Activated T-helper 1 cell treated with anti-CD3 and anti-CD28 coated beads, Interleukin-2, amount 50 U/mL, for 16 hours (primary cell): ENCODE measurements around the gene GRM4.

Experiments used
- DNase-seq, 2 donors: peaks; one replicate each; pipeline ENCODE4 v3.0.0-alpha.2; 2020; ENCODE audit warnings: low read depth in 1 of 2, low spot score in 1 of 2

GRM4 gene

GRCh38 chr6:34086558-34086957, 59.3 kb downstream of the GRM4 start:
- DNase-seq: no peak

- DNase-seq: no peak
These were observed 60.3 kb downstream of the GRM4 start for GRCh38 chr6:34085453-34086170.

- DNase-seq: no peak
These were observed 61.1 kb downstream of the GRM4 start for GRCh38 chr6:34084591-34085290.

- no peak for DNase-seq
These were observed 62.8 kb downstream of the GRM4 start for GRCh38 chr6:34082864-34083626.

GRCh38 chr6:34082348-34082747, 63.5 kb downstream of the GRM4 start:
- DNase-seq: no peak

GRCh38 chr6:34080357-34080756, 65.5 kb downstream of the GRM4 start:
- no peak for DNase-seq

GRCh38 chr6:34079899-34080298, 66.0 kb downstream of the GRM4 start:
- DNase-seq: no peak

GRCh38 chr6:34075906-34076305, 70.0 kb downstream of the GRM4 start:
- DNase-seq: no peak

DNA sequence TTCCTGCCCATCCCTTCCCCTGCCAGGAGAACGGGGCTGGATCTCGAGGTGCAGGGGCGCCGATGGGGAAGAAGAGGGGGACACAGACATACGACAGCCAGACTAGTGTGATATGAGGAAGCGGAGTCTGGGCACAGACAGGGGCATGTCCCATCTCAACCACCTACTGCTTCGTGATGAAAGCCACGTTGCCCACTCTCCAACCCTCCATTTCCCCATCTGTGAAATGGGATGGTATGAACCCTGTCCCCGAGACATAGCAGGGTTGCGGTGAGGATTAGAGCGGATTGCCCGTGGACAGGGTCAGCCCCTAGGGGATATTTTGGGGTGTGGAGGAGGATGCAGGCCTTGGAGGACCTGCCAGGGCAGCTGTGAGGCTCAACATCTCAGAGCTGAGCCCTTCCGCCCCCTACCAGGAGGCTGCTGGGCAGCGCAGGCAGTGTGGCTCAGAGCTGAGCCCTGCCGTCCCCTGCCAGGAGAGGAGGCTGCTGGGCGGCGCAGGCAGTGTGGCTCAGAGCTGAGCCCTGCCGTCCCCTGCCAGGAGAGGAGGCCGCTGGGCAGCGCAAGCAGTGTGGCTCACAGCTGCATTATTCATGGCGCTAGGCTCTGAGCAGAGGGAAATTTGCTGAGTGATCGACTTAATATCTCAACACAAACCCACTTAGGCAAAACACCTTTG, 71.7 kb downstream of the GRM4 start:
- no peak for DNase-seq

GRCh38 chr6:34073540-34073939, 72.3 kb downstream of the GRM4 start:
- DNase-seq: no peak

GRCh38 chr6:34072727-34073126, 73.2 kb downstream of the GRM4 start:
- no peak for DNase-seq

GRCh38 chr6:34071884-34072379, 74.0 kb downstream of the GRM4 start:
- no peak for DNase-seq

- no peak for DNase-seq
These were observed 74.6 kb downstream of the GRM4 start for GRCh38 chr6:34071136-34071883.

DNA sequence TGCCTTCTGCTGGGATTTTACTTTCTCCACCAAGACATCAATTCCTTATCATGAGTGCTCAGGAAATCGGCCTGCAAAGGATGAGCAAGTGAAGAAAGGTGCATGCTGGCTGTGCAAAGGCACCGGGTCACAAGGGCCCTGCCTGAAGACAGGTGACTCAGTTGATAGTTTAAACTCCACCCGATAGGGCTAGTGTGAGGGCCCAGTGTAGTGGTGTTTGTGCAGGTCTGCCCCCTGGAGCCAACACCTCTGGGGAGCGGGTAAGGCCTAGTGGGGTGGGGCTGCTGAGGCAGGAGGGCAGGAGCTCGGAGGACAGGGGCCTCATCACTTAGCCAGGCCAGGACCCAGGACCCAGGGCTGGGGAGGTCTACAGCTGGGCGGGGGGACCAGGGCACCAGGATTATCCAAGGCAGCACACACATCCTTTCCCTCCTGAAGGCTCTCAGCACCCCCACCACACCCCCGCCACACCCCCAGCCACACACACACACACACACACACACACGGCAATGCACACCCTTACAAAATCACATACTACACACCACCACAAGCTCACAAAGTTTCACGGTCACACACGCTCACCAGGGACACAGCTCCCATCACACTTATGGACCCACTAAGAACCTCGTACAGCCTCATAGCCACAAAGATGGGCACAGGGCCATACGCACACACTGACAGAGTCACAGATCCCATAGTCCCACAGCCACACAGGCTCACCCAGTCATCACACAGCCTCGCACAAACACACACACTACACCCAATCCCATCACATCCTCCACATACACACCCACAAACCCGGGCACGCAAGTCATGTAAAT, 75.4 kb downstream of the GRM4 start:
- no peak for DNase-seq

DNA sequence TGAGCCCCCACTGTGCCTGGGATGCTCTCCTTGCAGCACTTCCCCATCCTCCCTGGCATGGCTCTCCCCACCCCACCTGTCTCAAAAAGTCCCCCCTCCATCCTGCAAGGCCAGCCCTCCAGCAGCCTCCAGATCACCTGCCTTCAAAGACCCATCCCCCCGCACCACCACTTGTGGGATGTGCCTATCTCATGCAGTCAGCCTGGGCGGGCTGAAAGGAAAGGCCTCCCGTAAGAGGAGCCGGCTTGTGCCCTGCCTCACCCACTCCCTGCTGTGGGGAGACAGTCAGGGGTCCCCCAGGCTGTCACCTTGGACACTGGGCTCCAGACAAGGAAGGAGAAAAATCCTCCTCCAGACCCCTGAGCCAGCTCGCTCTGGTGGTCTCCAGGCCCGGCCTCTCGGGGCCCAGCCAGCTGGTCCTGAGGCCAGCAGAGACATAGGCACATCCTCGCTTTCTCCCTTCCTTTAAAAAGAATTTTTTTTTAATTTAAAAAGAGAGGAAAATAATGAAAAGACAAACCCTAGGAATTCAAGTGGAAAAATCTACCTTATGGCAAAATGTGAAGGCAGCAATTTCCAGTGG, 77.3 kb downstream of the GRM4 start:
- DNase-seq: no peak

- no peak for DNase-seq
These were observed 78.1 kb downstream of the GRM4 start for GRCh38 chr6:34067814-34068213.

DNA sequence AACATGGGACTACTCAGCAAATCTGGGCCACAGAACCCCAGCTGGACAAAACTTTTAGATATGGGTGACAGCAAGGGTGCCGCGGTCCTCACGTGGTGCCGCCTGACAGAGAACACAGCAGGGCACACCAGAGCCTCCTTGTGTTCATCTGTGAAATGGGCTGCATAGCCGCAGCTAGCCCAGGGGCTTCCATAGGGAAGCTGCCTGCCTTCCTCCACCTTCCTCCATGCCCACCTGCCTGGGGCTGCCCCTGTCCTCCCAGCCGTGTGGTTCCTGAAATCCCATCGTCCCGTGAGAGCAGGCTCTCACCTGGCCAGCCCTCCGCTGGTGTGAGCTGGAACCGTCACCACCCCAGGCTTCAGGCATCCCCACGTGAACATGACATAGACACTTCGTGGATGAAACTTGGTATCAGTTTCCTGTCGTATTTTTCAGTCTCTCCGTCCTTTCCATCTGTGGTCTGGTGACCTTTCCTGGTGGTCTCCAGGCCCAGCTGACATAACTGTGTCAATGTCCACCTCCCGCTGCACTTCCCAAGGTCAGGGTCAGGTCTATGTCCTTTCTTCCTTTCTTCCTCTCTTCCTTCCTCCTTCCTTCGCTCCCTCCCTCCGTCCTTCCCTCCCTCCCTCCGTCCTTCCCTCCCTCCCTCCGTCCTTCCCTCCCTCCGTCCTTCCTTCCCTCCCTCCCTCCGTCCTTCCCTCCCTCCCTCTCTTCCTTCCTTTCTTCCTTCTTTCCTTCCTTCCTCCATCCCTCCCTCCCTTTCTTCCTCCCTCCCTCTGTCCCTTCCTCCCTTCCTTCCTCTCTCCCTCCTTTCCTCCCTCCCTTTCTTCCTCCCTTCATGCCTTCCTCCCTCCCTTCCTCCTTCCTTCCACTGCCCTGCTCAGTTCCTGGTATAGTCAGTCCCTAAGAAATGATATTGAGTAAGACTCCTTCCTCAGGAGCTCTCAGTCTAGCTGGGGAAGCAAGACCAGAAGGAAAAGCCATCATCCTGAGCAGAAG, 78.8 kb downstream of the GRM4 start:
- DNase-seq: no peak

GRCh38 chr6:34066218-34066571, 79.7 kb downstream of the GRM4 start:
- DNase-seq: no peak
